GM18907 (cell line): ENCODE results near the gene HRG.

Experiments
- ATAC-seq: cut with Tn5 transposase; IDR thresholded peaks from one replicate; pipeline ENCODE4 v1.9.1; 2021; ENCODE audit warnings: mild to moderate bottlenecking, moderate library complexity; ENCODE audit not compliant: unreplicated experiment

Gene HRG

GRCh38 chr3:186636536-186636935 is 29.3 kb upstream of the HRG start:
- ATAC-seq: no peak

DNA sequence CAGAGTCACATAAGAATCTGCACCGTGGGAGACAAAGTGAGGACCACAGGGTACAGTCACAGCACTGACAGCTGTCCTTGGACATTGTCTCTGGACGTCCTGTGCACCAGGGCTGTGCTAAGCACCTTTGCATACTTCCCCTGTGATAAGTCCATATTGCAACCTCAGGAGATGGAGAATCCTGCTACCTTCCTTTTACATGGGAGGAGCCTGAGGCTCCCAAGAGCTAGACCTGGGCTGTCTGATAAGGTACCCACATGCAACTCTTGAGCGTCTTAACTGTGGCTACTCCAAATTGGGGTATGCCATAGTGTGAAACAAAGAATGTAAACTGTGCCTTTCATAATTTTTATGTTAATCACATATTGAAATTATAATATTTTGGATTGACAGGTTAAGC is 28.1 kb upstream of the HRG start:
- no peak for ATAC-seq

DNA sequence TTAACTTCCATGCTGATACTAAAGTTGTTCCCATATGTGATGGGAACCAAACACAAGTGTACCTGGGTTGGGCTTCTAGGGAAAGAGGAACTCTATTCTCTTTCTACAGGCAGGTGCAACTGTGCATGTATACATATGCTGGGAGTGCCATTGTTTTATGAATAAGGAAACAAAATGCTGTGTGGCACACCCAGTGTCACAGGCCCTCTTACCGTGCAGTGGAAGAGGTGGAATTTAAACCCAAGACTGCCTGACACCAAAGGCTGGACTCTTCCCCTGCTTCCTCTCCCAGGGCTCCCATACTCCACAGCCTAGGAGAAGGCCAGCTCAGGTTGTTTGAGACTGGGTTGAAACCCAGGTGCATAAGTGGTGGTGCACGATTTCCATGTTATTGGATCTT is 27.6 kb upstream of the HRG start:
- no peak for ATAC-seq

DNA sequence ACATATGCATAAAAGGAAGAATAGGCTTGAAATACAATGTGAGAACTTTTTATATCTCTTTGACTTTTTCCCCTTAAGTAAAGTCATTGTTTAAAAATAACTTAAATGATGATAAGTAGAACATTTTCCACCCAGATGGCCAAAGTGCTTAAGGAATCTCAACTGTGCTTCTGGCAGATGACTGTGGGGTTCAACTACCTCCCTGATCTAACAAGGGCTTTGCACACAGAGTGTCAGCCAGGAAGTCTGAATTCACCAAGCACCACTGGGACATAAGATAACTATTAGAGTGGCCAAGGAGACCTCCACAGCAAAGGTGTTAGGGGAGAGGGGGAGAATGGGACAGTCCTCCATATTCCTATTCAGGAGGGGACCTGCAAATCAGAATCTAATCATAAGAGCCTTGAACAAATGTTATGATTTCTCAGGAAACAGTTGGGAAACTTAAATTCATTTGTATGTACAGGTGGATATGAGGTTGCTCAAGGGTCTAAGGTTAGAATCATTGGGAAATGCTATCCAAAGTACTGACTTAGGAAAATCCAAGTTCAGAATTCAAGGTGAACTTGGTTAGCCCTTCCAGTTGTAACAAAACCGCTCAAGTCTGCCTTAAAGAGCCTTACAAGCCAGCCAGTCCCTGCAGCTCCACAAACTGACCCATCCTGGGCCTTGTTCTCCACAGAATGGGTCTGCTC is 25.9 kb upstream of the HRG start, which contains the start of gene FETUB:
Gene FETUB (plus strand): TSS at position 622 of the 695 bp plus-strand sequence. CDS start 62 bp downstream, at position 684.
- no peak for ATAC-seq

DNA sequence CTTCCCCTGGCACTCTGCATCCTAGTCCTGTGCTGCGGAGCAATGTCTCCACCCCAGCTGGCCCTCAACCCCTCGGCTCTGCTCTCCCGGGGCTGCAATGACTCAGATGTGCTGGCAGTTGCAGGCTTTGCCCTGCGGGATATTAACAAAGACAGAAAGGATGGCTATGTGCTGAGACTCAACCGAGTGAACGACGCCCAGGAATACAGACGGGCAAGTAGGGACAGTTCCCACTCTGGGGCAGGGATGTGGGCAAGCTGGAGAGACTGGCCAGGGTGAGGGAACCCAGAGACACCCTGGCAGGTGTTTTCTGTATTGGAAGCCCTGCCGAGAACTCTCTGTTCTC is 25.4 kb upstream of the HRG start:
- no peak for ATAC-seq

DNA sequence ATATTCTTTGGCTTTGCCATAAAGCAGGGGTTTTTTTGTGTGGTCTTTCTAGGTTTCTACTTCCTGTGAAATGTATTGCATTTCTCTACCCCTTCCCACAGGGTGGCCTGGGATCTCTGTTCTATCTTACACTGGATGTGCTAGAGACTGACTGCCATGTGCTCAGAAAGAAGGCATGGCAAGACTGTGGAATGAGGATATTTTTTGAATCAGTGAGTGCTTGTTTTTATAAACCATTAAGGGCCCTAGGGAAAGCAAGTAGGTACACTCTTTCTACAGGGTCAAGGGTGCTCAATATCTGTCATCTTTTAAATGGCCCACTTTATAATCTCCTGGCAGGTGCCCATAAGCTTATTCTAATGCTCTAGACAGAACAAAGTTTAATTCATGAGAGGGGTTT is 24.9 kb upstream of the HRG start:
- no peak for ATAC-seq

GRCh38 chr3:186642014-186642413 is 23.8 kb upstream of the HRG start:
- no peak for ATAC-seq

- no peak for ATAC-seq
Observed at GRCh38 chr3:186643493-186643892, 22.3 kb upstream of the HRG start.

- ATAC-seq: no peak
Observed at GRCh38 chr3:186644683-186645082, 21.1 kb upstream of the HRG start.

DNA sequence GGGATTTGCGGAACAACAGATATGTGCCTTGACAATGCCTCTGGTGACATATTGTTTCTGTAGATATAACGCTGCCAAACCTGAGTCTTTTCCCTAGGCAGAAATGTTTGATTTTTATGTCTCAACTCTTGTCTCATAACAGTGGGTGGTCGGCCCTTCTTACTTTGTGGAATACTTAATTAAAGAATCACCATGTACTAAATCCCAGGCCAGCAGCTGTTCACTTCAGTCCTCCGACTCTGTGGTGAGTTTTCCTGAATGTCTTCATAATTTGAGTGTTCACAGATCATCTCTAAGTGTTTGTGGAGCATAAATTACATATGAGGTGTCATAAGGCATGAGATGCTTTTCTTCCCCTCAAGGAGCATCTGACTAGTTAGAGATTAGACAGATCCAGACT is 19.7 kb upstream of the HRG start:
- ATAC-seq: no peak

GRCh38 chr3:186646841-186647240 is 19.0 kb upstream of the HRG start:
- no peak for ATAC-seq

DNA sequence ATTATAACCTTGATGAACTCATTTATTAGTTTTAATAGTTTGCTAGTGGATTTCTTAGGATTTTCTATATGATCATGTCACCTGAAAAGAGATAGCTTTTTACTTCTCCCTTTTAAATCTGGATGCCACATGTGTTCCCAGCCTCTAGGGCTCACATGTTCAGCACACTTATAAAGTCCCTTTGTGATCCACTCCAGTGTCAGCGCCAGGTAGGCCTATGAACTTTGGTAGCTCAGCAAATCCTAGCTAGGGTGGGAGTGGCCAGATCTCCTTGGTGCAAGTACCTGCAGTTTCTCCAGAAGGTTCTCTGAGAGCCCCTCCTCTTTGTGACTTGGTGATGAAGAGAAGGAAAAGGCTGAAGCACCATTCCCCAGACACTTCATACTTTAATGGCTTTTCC is 17.0 kb upstream of the HRG start:
- ATAC-seq: no peak

GRCh38 chr3:186651678-186652215 is 14.1 kb upstream of the HRG start:
- no peak for ATAC-seq

DNA sequence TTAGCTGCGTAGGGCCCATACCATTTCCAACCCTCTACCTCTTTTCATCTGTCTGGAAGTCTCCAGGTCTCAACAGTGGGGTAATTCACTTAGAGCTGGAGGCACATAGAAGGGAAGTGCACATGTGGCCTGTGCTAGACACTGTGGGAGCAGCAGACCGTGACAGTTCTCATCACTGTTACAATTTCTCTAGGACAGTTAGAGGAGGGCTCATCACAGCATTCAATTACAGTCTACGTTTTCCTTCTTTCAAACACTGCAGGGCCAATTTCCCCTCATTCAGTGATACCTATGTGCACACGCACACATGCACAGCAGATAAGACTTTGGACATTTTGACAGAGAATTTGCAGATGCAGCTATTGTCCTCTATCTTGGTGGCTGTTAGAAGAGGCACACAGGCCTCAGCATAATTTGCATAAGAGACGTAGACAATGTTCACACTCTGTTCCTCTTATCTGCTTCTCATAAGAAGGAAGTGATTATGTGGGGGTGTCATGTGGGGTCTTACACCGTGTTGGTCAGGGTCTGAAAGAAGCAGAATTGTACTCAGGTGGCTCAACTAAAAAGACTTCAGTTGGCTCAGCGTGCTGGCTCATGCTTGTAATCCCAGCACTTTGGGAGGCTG is 12.6 kb upstream of the HRG start:
- peak; percentile 95 for ATAC-seq

- no peak for ATAC-seq
Observed at GRCh38 chr3:186653984-186654383, 11.8 kb upstream of the HRG start.

- ATAC-seq: no peak
Observed at GRCh38 chr3:186663361-186664118, 2.3 kb upstream of the HRG start.

- ATAC-seq: no peak
Observed at GRCh38 chr3:186664119-186664495, 1.7 kb upstream of the HRG start.

DNA sequence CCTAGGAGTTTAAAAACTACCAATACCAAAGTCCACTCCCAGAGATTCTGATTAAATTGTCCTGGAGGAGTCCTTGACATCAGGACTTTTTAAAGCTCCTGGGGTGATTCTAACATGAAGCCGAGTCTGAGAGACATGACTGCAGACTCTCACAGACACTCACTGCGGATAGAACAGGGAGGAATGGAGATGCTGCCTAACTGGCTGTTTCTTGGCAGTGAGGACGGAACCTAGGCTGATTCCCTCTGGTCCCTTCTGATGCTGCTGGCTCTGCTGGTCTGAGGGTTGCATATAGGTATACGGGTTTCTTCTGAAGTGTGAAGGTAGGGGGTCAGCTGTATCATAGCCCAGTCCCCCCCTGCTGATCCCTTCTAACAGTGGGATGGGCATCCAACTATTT is 1.3 kb upstream of the HRG start:
- no peak for ATAC-seq

GRCh38 chr3:186668426-186668825 is 2.6 kb downstream of the HRG start:
- no peak for ATAC-seq

DNA sequence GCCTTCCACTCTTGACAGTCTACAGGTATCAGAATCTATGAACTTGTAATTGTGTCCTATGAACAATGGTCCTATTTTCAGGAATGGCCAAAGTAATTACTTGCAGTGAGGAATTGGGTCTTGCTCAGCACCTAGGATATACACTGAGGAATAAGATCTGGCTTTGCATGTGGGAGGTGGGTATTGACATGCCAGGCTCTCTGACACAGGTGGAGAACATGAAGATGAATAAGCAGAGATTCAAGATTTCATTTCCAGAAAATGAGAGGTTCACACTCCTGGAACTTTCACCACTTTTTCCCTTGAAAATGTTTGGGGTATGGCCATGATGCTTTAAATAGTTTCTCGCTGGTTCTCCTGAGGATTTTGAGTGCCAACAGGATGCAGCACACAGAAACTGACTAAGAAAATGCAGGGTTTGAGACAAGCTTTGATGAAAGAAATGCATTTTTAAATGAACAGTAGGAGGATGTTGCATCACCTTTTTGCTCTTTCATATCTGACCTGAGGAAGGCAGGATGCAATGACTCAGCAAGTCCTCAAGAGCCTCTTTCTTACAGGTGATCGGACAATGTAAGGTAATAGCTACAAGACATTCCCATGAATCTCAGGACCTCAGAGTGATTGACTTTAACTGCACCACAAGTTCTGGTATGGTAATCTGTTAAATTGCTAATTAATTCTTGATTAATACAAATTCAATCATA is 3.7 kb downstream of the HRG start:
- no peak for ATAC-seq

DNA sequence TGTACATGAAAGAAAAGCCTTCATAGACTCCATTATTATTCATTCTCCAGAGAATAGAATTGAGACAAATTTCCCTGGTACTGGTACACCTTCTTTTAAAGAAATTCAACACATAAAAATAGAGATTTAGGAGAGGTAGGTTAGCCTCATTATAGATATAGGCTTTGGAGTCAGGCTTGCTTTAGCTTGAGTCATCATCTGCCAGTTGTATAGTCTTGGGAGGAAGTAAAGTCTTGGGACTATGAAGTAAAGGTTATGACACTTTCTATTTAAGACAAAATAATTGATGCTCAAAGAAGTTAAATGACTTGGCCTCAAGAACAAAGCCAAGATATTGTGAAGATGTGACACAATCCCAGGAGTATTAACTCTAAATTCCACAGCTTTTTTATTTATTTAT is 4.3 kb downstream of the HRG start:
- ATAC-seq: no peak
